ENCODE data around the gene TBL1X. TPM values are rescaled to one million over a fixed set of nuclear protein-coding genes. Genes with fewer than 3 reads are reported as not detected.

The TBL1X gene
- total and polyA plus RNA-seq, 12 donors: 1.8 to 14.1 (median 9.8) TPM

- no peak for ATAC-seq
- H3K36me3 ChIP-seq: no peaks in the 10 kb centered on the region
- no peaks in the 10 kb centered on the region for H3K9me3 ChIP-seq
- TF ChIP-seq CTCF (IDR thresholded peaks at IDR 0.05): no peak
- WGBS, 2 donors: 78 to 80% methylated on average over 6 of the region's 6 CpGs
- intact Hi-C loops (cut with DNase I): loop anchor here in 5 of 10 donors (10.0 kb wide), 5 partner anchors 68 to 208 kb away; no protein-coding TSS in a partner anchor
- H3K4me1 ChIP-seq: peaks cover 0 to 46% (median 14%) of the 10 kb centered on the region in 9 donors
- no peak for DNase-seq
- H3K27ac ChIP-seq: peak overlapping the region in 1 of 10 donors; percentile 83
- H3K27me3 ChIP-seq: peaks cover 0 to 78% (median 0%) of the 10 kb centered on the region in 7 donors
- peak overlapping the region in 7 of 10 donors; percentile 67 to 77 (median 71) for H3K4me3 ChIP-seq
Observed at GRCh38 chrX:9466736-9467135, 1.9 kb downstream of the TBL1X start.

- intact Hi-C loops (cut with DNase I): loop anchor here in 5 of 10 donors (10.0 kb wide), 5 partner anchors 68 to 208 kb away; no protein-coding TSS in a partner anchor
- Histone ChIP-seq H3K27ac (no peak overlapping the region), H3K4me1 (peaks cover 0 to 45% (median 14%) of the 10 kb centered on the region in 9 donors), H3K4me3 (no peak overlapping the region), H3K27me3 (peaks cover 0 to 75% (median 0%) of the 10 kb centered on the region in 7 donors), H3K9me3 (no peaks in the 10 kb centered on the region), H3K36me3 (no peaks in the 10 kb centered on the region)
- DNase-seq: no peak
- TF ChIP-seq CTCF (IDR thresholded peaks at IDR 0.05): no peak
- no peak for ATAC-seq
- WGBS, 2 donors: 92 to 93% methylated on average over 11 of the region's 11 CpGs
Observed at GRCh38 chrX:9467146-9467545, 2.3 kb downstream of the TBL1X start.

GRCh38 chrX:9467751-9468150 lies 2.9 kb downstream of the TBL1X start:
- DNase-seq (no peak), ATAC-seq (no peak)
- Histone ChIP-seq H3K4me3 (no peak overlapping the region), H3K9me3 (no peaks in the 10 kb centered on the region), H3K36me3 (no peaks in the 10 kb centered on the region), H3K4me1 (peaks cover 0 to 39% (median 14%) of the 10 kb centered on the region in 9 donors), H3K27me3 (peaks cover 0 to 73% (median 0%) of the 10 kb centered on the region in 7 donors), H3K27ac (no peak overlapping the region)
- no peak for TF ChIP-seq CTCF (IDR thresholded peaks at IDR 0.05)
- intact Hi-C loops (cut with DNase I): loop anchor here in 5 of 10 donors (10.0 kb wide), 5 partner anchors 67 to 207 kb away; no protein-coding TSS in a partner anchor
- WGBS, 2 donors: 78 to 79% methylated on average over 11 of the region's 11 CpGs

- Histone ChIP-seq H3K36me3 (no peaks in the 10 kb centered on the region), H3K27me3 (peaks cover 0 to 58% (median 0%) of the 10 kb centered on the region in 7 donors), H3K4me1 (peaks cover 0 to 16% (median 10%) of the 10 kb centered on the region in 9 donors), H3K27ac (no peak overlapping the region), H3K4me3 (no peak overlapping the region), H3K9me3 (no peaks in the 10 kb centered on the region)
- DNase-seq: no peak
- no peak for ATAC-seq
- 83 to 84% methylated on average over 12 of the region's 12 CpGs for WGBS, 2 donors
- TF ChIP-seq CTCF (IDR thresholded peaks at IDR 0.05): no peak
- intact Hi-C loops (cut with DNase I): no loop called here
Observed at GRCh38 chrX:9471571-9471985, 6.7 kb downstream of the TBL1X start.
